BJ (cell line): Measurements from ENCODE around the gene EDA. TPM values are rescaled to one million over a fixed set of nuclear protein-coding genes. Genes with fewer than 3 reads are reported as not detected.

ENCODE experiments used
- CTCF ChIA-PET: fragments of 350-600 bp; formaldehyde crosslinking; extraction: SDS; loops from one replicate; lab custom pipeline; 2021; ENCODE audit warnings: antibody characterized with exemption, inconsistent platforms; lab: Yijun Ruan, JAX
- POLR2A ChIA-PET: fragments of 300-600 bp; sonication (Branson Sonifier 250); formaldehyde crosslinking; extraction: SDS; loops from one replicate; lab custom pipeline; 2021; ENCODE audit warnings: antibody characterized with exemption; lab: Charles Lee
- DNase-seq: peaks from one replicate; pipeline ENCODE4 v3.0.0-alpha.2; 2011; ENCODE audit warnings: low read depth
- H3K27me3 ChIP-seq: 2 replicates; pipeline ENCODE4 v1.6.0; 2011; ENCODE audit warnings: low read length; ENCODE audit not compliant: control insufficient read depth, insufficient read depth
- H3K36me3 ChIP-seq: 2 replicates; pipeline ENCODE4 v1.5.1; 2011; ENCODE audit warnings: low read length; ENCODE audit not compliant: control insufficient read depth, insufficient read depth
- H3K4me3 ChIP-seq: 2 replicates; pipeline ENCODE4 v1.5.1; 2011; ENCODE audit warnings: low read depth, mild to moderate bottlenecking, control low read depth, low read length
- polyA plus RNA-seq: library from polyadenylated mRNA; depleted of rRNA; stranded (reverse); fragments of >200 nt; gene quantifications from 2 replicates; pipeline ENCODE4 v1.2.3, GENCODE V29; 2011
- TF ChIP-seq, protein P1 (sequence below): IDR thresholded peaks from 2 replicates; pipeline ENCODE4 v1.5.1; 2011; ENCODE audit warnings: low read depth, mild to moderate bottlenecking, control low read depth, inconsistent platforms, low read length, moderate library complexity; ENCODE audit not compliant: insufficient read depth

EDA gene
- polyA plus RNA-seq, 1 experiment: 0.06 TPM

GRCh38 chrX:69807400-69807799 lies 191.5 kb downstream of the EDA start:
- DNase-seq: no peak
- Histone ChIP-seq H3K4me3 (no peak overlapping the region), H3K27me3 (no peaks in the 10 kb centered on the region), H3K36me3 (no peaks in the 10 kb centered on the region)
- TF ChIP-seq, protein P1, sequence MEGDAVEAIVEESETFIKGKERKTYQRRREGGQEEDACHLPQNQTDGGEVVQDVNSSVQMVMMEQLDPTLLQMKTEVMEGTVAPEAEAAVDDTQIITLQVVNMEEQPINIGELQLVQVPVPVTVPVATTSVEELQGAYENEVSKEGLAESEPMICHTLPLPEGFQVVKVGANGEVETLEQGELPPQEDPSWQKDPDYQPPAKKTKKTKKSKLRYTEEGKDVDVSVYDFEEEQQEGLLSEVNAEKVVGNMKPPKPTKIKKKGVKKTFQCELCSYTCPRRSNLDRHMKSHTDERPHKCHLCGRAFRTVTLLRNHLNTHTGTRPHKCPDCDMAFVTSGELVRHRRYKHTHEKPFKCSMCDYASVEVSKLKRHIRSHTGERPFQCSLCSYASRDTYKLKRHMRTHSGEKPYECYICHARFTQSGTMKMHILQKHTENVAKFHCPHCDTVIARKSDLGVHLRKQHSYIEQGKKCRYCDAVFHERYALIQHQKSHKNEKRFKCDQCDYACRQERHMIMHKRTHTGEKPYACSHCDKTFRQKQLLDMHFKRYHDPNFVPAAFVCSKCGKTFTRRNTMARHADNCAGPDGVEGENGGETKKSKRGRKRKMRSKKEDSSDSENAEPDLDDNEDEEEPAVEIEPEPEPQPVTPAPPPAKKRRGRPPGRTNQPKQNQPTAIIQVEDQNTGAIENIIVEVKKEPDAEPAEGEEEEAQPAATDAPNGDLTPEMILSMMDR: no peak
- ChIA-PET POLR2A (no interaction called here), CTCF (no interaction called here)

DNA sequence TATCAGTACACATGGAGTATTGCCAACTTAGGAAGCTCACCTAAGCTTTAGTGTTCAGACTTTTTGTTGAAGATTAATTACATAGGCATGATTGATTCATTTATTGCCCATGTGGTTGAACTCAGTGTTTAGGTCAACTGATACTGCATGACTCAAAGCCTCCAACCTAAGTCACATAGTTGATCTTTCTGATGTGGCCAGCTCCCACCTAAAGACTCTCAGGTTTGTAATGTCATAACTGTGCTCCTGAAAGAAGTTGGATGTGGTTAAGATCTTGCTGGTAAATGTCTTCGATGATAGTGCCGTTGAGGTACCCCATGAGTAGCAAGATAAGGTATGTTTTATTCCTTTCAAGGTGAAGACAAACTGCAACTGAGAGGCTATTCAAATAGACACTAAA lies 192.5 kb downstream of the EDA start:
- TF ChIP-seq, protein P1: no peak

DNA sequence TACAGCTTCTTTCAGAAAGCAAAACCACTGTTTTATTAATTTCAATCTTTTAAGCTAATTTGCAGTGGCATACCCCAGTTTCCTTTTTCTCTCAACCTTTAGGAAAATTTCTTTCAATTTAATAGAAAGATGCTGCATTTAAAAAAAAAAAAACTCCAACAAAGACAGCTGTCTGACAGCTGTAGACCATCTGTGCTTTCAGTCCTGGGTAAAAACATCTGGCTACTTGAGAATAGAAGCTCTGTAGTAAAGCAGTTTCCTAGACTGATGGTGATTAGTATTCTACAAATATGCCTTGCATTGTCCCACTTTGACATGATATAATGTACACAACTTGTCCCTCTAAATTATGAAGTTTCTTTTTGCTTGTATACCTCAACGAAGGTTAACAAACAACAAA lies 197.8 kb downstream of the EDA start:
- no peaks in the 10 kb centered on the region for H3K27me3 ChIP-seq
- TF ChIP-seq, protein P1: no peak
- DNase-seq: no peak
- ChIA-PET POLR2A (no interaction called here), CTCF (no interaction called here)
- no peak overlapping the region for H3K4me3 ChIP-seq
- no peaks in the 10 kb centered on the region for H3K36me3 ChIP-seq

More for the DNA sequence above, 192.5 kb downstream of the EDA start:
- no peak for DNase-seq
- ChIA-PET CTCF (no interaction called here), POLR2A (no interaction called here)
- Histone ChIP-seq H3K36me3 (no peaks in the 10 kb centered on the region), H3K4me3 (no peak overlapping the region), H3K27me3 (no peaks in the 10 kb centered on the region)

GRCh38 chrX:69815063-69815462 lies 199.2 kb downstream of the EDA start:
- Histone ChIP-seq H3K27me3 (no peaks in the 10 kb centered on the region), H3K36me3 (no peaks in the 10 kb centered on the region), H3K4me3 (no peak overlapping the region)
- ChIA-PET CTCF (no interaction called here), POLR2A (no interaction called here)
- TF ChIP-seq, protein P1: no peak
- DNase-seq: no peak

DNA sequence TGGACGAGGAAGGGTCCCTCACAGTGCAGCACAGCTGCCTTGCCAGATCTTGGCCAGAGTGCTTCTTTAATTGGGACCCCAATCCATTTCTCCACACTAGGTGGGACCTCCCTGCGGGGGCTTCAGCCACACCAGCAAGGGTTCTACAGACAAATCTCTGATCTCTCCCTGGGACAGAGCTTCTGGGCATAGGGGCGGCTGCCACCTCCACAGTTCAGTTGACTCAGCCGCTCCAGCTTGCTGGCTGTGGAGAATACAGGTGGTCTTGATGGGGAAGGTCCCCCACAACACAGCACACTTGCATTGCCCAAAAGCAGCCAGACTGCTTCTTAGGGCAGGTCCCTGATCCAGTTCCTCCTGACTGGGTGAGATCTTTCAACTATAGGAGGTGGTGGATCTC lies 199.6 kb downstream of the EDA start:
- Histone ChIP-seq H3K27me3 (no peaks in the 10 kb centered on the region), H3K36me3 (no peaks in the 10 kb centered on the region), H3K4me3 (no peak overlapping the region)
- TF ChIP-seq, protein P1: no peak
- CTCF ChIA-PET: no interaction called here
- DNase-seq: no peak
- POLR2A ChIA-PET: no interaction called here
